ENCODE data around the gene CEP68. TPM values are rescaled to one million over a fixed set of nuclear protein-coding genes. Genes with fewer than 3 reads are reported as not detected.
A peak's percentile ranks its signal among the peaks of the same experiment; 100 is the strongest.

CEP68 gene
- total and polyA plus RNA-seq, 5 donors from 2014 or later: 18.8 to 27.8 (median 26.0) TPM

DNA sequence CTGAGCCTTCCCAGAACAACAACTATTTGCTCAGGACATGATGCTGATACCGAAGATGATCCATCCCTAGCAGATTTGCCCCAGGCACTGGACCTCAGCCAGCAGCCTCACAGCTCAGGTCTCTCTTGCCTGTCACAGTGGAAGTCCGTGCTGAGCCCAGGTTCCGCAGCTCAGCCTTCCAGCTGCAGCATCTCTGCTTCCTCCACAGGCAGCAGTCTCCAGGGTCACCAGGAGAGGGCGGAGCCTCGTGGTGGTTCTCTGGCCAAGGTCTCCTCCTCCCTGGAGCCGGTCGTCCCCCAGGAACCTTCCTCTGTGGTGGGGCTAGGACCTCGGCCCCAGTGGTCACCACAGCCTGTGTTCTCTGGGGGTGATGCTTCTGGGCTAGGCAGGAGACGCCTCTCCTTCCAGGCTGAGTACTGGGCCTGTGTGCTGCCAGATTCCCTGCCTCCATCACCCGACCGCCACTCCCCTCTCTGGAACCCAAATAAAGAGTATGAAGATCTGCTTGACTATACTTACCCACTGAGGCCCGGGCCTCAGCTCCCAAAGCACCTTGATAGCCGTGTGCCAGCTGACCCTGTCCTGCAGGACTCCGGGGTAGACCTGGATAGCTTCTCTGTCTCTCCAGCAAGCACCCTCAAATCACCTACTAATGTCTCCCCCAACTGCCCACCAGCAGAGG is 15.4 kb downstream of the CEP68 start:
- H3K4me3 Mint-ChIP-seq: no peak overlapping the region
- Histone ChIP-seq H3K4me1 (ENCODE audit: control insufficient read depth, insufficient read depth, low read length, poor library complexity, severe bottlenecking) (no peaks in the 10 kb centered on the region), H3K36me3 (ENCODE audit: control insufficient read depth, insufficient read depth, low read length) (peaks cover 68% of the 10 kb centered on the region), H3K27ac (ENCODE audit: insufficient read depth, low read length, poor library complexity, severe bottlenecking) (no peak overlapping the region), H3K9me3 (ENCODE audit: control insufficient read depth in 2 of 2, low read length in 2 of 2) (no peaks in the 10 kb centered on the region), H3K4me3 (ENCODE audit: low read depth, low read length) (no peak overlapping the region), H3K27me3 (ENCODE audit: control insufficient read depth, insufficient read depth, low read length) (no peaks in the 10 kb centered on the region)
- peaks cover 0 to 28% (median 8%) of the 10 kb centered on the region in 4 donors for H3K4me1 Mint-ChIP-seq
- no peak for ATAC-seq (ENCODE audit: low read depth in 2 of 2)
- peak overlapping the region in 2 of 3 donors; percentile 56 to 62 for H3K27ac Mint-ChIP-seq
- H3K27me3 Mint-ChIP-seq: no peaks in the 10 kb centered on the region
- DNase-seq: no peak
- no peaks in the 10 kb centered on the region for H3K9me3 Mint-ChIP-seq
- peaks cover 12% of the 10 kb centered on the region for H3K36me3 Mint-ChIP-seq

DNA sequence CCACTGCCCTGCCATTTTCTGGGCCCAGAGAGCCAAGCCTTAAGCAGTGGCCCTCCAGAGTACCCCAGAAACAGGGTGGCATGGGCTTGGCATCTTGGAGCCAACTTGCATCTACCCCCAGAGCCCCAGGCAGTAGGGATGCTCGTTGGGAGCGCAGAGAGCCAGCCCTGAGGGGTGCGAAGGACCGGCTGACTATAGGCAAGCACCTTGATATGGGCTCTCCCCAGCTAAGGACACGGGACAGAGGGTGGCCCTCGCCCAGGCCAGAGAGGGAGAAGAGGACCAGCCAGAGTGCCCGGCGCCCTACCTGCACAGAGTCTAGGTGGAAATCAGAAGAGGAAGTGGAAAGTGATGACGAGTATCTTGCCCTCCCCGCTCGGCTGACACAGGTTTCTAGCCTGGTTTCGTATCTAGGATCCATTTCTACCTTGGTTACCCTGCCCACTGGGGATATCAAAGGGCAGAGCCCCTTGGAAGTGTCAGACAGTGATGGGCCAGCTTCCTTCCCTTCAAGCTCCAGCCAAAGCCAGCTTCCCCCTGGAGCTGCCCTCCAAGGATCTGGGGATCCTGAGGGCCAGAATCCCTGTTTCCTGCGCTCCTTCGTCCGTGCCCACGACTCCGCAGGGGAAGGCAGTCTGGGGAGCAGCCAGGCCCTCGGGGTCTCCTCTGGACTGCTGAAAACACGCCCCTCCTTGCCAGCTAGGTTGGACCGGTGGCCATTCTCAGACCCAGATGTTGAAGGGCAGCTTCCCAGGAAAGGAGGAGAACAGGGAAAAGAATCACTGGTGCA is 16.2 kb downstream of the CEP68 start:
- DNase-seq: no peak
- peaks cover 72% of the 10 kb centered on the region for H3K36me3 ChIP-seq (ENCODE audit: control insufficient read depth, insufficient read depth, low read length)
- Mint-ChIP-seq H3K27ac (peak overlapping the region in 2 of 3 donors; percentile 62 to 74), H3K36me3 (peaks cover 16% of the 10 kb centered on the region), H3K9me3 (no peaks in the 10 kb centered on the region), H3K4me3 (no peak overlapping the region), H3K27me3 (no peaks in the 10 kb centered on the region), H3K4me1 (peaks cover 0 to 22% (median 8%) of the 10 kb centered on the region in 4 donors)
- no peaks in the 10 kb centered on the region for H3K27me3 ChIP-seq (ENCODE audit: control insufficient read depth, insufficient read depth, low read length)
- ATAC-seq (ENCODE audit: low read depth in 2 of 2): no peak
- no peak overlapping the region for H3K4me3 ChIP-seq (ENCODE audit: low read depth, low read length)
- no peaks in the 10 kb centered on the region for H3K9me3 ChIP-seq (ENCODE audit: control insufficient read depth in 2 of 2, low read length in 2 of 2)
- no peak overlapping the region for H3K27ac ChIP-seq (ENCODE audit: insufficient read depth, low read length, poor library complexity, severe bottlenecking)
- H3K4me1 ChIP-seq (ENCODE audit: control insufficient read depth, insufficient read depth, low read length, poor library complexity, severe bottlenecking): no peaks in the 10 kb centered on the region

DNA sequence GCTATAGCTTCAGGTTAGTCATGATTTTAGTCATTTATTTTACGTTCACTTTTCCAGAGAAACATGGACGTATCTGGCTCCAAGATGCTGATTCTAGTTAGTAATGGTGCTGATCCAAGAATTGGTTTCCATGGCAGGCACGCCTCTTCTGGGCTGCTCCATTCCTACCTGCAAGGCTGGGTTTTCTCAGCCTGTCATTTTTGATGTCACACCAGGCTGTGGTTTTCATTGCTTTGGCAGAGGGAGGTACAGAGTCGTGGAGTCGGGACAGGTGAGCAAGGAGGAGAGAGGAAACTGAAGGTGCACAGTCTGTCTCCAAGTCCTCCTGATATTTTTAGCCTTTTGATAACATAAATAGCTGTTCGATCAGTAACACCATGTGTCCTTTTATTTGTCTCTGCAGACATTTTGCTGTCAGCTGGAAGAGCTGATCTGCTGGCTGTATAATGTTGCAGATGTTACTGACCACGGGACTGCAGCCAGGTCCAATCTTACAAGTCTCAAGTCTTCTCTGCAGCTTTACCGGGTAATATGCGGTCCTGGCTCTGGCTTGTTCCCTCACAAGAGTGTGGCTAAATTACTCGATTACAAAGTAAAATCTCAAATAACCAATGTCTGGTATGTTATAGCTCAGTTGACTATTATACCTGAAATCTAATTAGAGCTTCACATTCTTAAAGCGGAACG is 17.8 kb downstream of the CEP68 start:
- DNase-seq (no peak), ATAC-seq (ENCODE audit: low read depth in 2 of 2) (no peak)
- no peak overlapping the region for H3K27ac ChIP-seq (ENCODE audit: insufficient read depth, low read length, poor library complexity, severe bottlenecking)
- Mint-ChIP-seq H3K9me3 (no peaks in the 10 kb centered on the region), H3K36me3 (peaks cover 23% of the 10 kb centered on the region), H3K4me3 (no peak overlapping the region), H3K27ac (peak overlapping the region in 2 of 3 donors; percentile 18 to 43), H3K4me1 (peaks cover 0 to 9% (median 3%) of the 10 kb centered on the region in 4 donors), H3K27me3 (no peaks in the 10 kb centered on the region)
- H3K9me3 ChIP-seq (ENCODE audit: control insufficient read depth in 2 of 2, low read length in 2 of 2): no peaks in the 10 kb centered on the region
- peaks cover 82% of the 10 kb centered on the region for H3K36me3 ChIP-seq (ENCODE audit: control insufficient read depth, insufficient read depth, low read length)
- no peaks in the 10 kb centered on the region for H3K27me3 ChIP-seq (ENCODE audit: control insufficient read depth, insufficient read depth, low read length)
- H3K4me3 ChIP-seq (ENCODE audit: low read depth, low read length): no peak overlapping the region
- no peaks in the 10 kb centered on the region for H3K4me1 ChIP-seq (ENCODE audit: control insufficient read depth, insufficient read depth, low read length, poor library complexity, severe bottlenecking)

GRCh38 chr2:65075176-65075575 is 19.0 kb downstream of the CEP68 start:
- Histone ChIP-seq H3K27me3 (ENCODE audit: control insufficient read depth, insufficient read depth, low read length) (no peaks in the 10 kb centered on the region), H3K9me3 (ENCODE audit: control insufficient read depth in 2 of 2, low read length in 2 of 2) (no peaks in the 10 kb centered on the region), H3K4me3 (ENCODE audit: low read depth, low read length) (no peak overlapping the region), H3K4me1 (ENCODE audit: control insufficient read depth, insufficient read depth, low read length, poor library complexity, severe bottlenecking) (no peaks in the 10 kb centered on the region), H3K27ac (ENCODE audit: insufficient read depth, low read length, poor library complexity, severe bottlenecking) (no peak overlapping the region), H3K36me3 (ENCODE audit: control insufficient read depth, insufficient read depth, low read length) (peaks cover 88% of the 10 kb centered on the region)
- Mint-ChIP-seq H3K9me3 (no peaks in the 10 kb centered on the region), H3K4me3 (no peak overlapping the region), H3K36me3 (peaks cover 27% of the 10 kb centered on the region), H3K27ac (peak overlapping the region in 1 of 3 donors; percentile 33), H3K27me3 (no peaks in the 10 kb centered on the region), H3K4me1 (peaks cover 0 to 9% (median 3%) of the 10 kb centered on the region in 4 donors)
- ATAC-seq (ENCODE audit: low read depth in 2 of 2) (no peak), DNase-seq (no peak)

DNA sequence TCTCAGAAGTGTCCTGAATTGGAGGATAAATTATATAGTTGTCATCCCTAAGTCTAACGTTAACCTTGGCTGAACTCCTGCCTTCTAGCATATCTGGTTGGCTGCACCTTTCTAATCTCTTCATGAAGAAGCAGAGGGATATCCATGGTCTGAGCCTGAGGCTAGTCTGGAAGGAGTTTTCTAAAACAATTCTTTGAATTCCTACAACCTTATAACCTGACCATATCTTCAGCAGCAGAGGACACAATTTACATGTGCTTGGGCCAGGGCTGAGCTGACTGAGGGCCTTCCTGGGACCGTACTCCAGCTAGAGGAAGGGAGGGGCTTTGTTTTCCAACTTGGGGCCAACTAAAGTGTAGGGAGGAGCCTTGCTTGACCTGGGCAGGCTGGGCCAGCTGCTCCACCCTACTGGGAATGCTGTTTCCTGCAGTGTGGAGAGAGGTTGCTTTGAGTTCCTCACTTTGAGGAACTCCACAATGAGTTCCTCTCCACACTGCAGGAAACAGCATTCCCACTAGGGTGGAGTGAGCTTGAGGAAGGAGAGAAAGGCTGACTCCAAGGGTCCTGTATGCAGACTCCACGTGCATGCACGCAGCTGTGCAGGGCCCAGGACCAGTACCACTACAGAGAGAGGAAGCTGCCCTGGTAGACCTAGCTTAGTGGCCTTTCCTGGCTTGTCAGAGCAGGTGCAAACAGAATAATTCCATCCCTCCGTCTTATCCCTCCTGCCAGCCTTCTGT is 19.6 kb downstream of the CEP68 start:
- no peaks in the 10 kb centered on the region for H3K9me3 Mint-ChIP-seq
- H3K27me3 ChIP-seq (ENCODE audit: control insufficient read depth, insufficient read depth, low read length): no peaks in the 10 kb centered on the region
- H3K27ac Mint-ChIP-seq: peak overlapping the region; percentile 22 to 82 (median 33)
- no peak overlapping the region for H3K27ac ChIP-seq (ENCODE audit: insufficient read depth, low read length, poor library complexity, severe bottlenecking)
- H3K27me3 Mint-ChIP-seq: no peaks in the 10 kb centered on the region
- no peak overlapping the region for H3K4me3 Mint-ChIP-seq
- H3K9me3 ChIP-seq (ENCODE audit: control insufficient read depth in 2 of 2, low read length in 2 of 2): no peaks in the 10 kb centered on the region
- DNase-seq: no peak
- H3K36me3 ChIP-seq (ENCODE audit: control insufficient read depth, insufficient read depth, low read length): peaks cover 84% of the 10 kb centered on the region
- no peak overlapping the region for H3K4me3 ChIP-seq (ENCODE audit: low read depth, low read length)
- no peak for ATAC-seq (ENCODE audit: low read depth in 2 of 2)
- H3K4me1 ChIP-seq (ENCODE audit: control insufficient read depth, insufficient read depth, low read length, poor library complexity, severe bottlenecking): no peaks in the 10 kb centered on the region
- peaks cover 0 to 5% (median 2%) of the 10 kb centered on the region in 4 donors for H3K4me1 Mint-ChIP-seq
- H3K36me3 Mint-ChIP-seq: peaks cover 27% of the 10 kb centered on the region

- Histone ChIP-seq H3K4me1 (ENCODE audit: control insufficient read depth, insufficient read depth, low read length, poor library complexity, severe bottlenecking) (no peaks in the 10 kb centered on the region), H3K27ac (ENCODE audit: insufficient read depth, low read length, poor library complexity, severe bottlenecking) (no peak overlapping the region), H3K9me3 (ENCODE audit: control insufficient read depth in 2 of 2, low read length in 2 of 2) (no peaks in the 10 kb centered on the region), H3K36me3 (ENCODE audit: control insufficient read depth, insufficient read depth, low read length) (peaks cover 78% of the 10 kb centered on the region), H3K27me3 (ENCODE audit: control insufficient read depth, insufficient read depth, low read length) (no peaks in the 10 kb centered on the region), H3K4me3 (ENCODE audit: low read depth, low read length) (no peak overlapping the region)
- peaks cover 0 to 6% (median 2%) of the 10 kb centered on the region in 4 donors for H3K4me1 Mint-ChIP-seq
- no peaks in the 10 kb centered on the region for H3K27me3 Mint-ChIP-seq
- peak overlapping the region in 1 of 3 donors; percentile 22 for H3K27ac Mint-ChIP-seq
- no peak overlapping the region for H3K4me3 Mint-ChIP-seq
- peaks cover 27% of the 10 kb centered on the region for H3K36me3 Mint-ChIP-seq
- no peak for DNase-seq
- no peaks in the 10 kb centered on the region for H3K9me3 Mint-ChIP-seq
- no peak for ATAC-seq (ENCODE audit: low read depth in 2 of 2)
Measured at GRCh38 chr2:65076345-65076710, 20.1 kb downstream of the CEP68 start.

DNA sequence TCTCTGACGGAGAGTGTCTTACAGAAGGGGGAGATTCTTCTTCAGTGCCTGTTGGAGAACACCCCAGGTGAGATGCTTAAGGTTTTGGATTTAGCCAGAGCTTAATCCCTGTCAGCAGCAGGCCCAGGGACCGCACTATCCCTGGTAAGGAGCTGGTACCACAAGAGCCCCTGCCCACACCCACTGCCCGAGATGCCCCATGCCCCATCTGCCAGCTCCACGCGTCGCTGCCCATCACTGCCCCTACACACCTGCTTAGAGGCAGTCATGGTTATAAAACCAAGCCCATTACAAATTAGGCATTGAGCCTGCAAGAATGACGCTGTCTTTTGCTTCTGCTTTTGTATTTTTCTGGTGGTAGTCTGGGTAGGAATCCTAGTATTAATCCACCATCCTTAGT is 21.7 kb downstream of the CEP68 start:
- ATAC-seq (ENCODE audit: low read depth in 2 of 2) (no peak), DNase-seq (no peak)
- Histone ChIP-seq H3K36me3 (ENCODE audit: control insufficient read depth, insufficient read depth, low read length) (peaks cover 73% of the 10 kb centered on the region), H3K27ac (ENCODE audit: insufficient read depth, low read length, poor library complexity, severe bottlenecking) (no peak overlapping the region), H3K4me3 (ENCODE audit: low read depth, low read length) (no peak overlapping the region), H3K9me3 (ENCODE audit: control insufficient read depth in 2 of 2, low read length in 2 of 2) (no peaks in the 10 kb centered on the region), H3K27me3 (ENCODE audit: control insufficient read depth, insufficient read depth, low read length) (no peaks in the 10 kb centered on the region), H3K4me1 (ENCODE audit: control insufficient read depth, insufficient read depth, low read length, poor library complexity, severe bottlenecking) (no peaks in the 10 kb centered on the region)
- Mint-ChIP-seq H3K4me1 (peaks cover 2 to 9% (median 7%) of the 10 kb centered on the region in 4 donors), H3K4me3 (no peak overlapping the region), H3K9me3 (no peaks in the 10 kb centered on the region), H3K27ac (peak overlapping the region in 1 of 3 donors; percentile 44), H3K27me3 (no peaks in the 10 kb centered on the region), H3K36me3 (peaks cover 36% of the 10 kb centered on the region)
